ENCODE results near the gene TAS2R41.
"Not testable (repeated sequence)": the region's sequence is repeated elsewhere in the genome, so short reads cannot be mapped to it uniquely, and the experiment has no call there.

Gene TAS2R41

DNA sequence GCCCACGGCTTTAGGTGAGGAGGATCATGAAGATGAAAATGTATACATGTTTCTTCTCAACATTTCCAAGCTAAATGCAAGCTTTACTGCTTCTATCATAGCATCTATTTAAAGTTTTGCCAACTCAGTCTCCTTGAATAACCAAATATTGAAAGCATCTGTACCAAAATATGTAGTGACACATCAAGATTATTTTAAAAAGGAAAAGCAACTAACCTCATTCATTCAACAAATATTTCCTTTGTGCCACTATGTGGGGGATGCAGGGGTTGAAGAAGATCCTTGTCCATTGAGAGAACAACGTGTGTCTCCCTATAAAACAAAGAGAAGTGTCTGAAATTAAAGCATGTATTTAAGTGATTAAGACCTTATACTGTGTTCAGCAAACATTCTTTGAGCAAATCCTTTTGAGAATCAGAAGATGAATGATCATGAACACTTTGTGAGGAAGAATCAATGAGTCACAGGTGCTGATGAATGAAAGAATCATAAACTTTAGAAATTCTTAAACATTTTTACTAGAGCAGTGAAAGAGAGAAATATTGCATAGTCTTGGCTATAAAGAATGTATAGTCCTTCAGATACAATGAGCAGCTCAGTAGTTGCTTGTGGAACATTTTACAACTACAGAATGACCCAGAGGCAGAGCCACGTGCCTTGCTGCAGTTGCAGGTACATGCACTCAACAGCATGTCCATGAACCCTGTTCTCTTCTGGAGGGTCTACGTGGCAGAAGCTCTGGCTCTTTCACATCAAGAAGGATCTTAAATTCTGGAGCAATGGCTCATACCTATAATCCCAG is 20.5 kb upstream of the TAS2R41 start:
- Histone ChIP-seq H3K27me3 (ENCODE audit: control insufficient read depth, insufficient read depth, low read length) (no peaks in the 10 kb centered on the region), H3K9ac (ENCODE audit: low read depth, low read length) (no peak overlapping the region), H3K36me3 (ENCODE audit: control insufficient read depth, insufficient read depth, low read length) (no peaks in the 10 kb centered on the region), H3K4me1 (ENCODE audit: control insufficient read depth, insufficient read depth, low read length) (no peaks in the 10 kb centered on the region), H3K9me3 (ENCODE audit: control insufficient read depth, insufficient read depth, low read length) (peaks cover 3% of the 10 kb centered on the region; the same call in 1 of the 2 replicates), H3K4me3 (ENCODE audit: low read depth, low read length) (no peak overlapping the region), H3K27ac (ENCODE audit: low read depth, low read length) (no peak overlapping the region)

- Histone ChIP-seq H3K36me3 (ENCODE audit: control insufficient read depth, insufficient read depth, low read length) (no peaks in the 10 kb centered on the region), H3K4me3 (ENCODE audit: low read depth, low read length) (no peak overlapping the region), H3K9me3 (ENCODE audit: control insufficient read depth, insufficient read depth, low read length) (peaks cover 6% of the 10 kb centered on the region; the same call in 1 of the 2 replicates), H3K27ac (ENCODE audit: low read depth, low read length) (no peak overlapping the region), H3K27me3 (ENCODE audit: control insufficient read depth, insufficient read depth, low read length) (no peaks in the 10 kb centered on the region), H3K9ac (ENCODE audit: low read depth, low read length) (no peak overlapping the region), H3K4me1 (ENCODE audit: control insufficient read depth, insufficient read depth, low read length) (no peaks in the 10 kb centered on the region)
These were observed 19.4 kb upstream of the TAS2R41 start for GRCh38 chr7:143458263-143458662.

DNA sequence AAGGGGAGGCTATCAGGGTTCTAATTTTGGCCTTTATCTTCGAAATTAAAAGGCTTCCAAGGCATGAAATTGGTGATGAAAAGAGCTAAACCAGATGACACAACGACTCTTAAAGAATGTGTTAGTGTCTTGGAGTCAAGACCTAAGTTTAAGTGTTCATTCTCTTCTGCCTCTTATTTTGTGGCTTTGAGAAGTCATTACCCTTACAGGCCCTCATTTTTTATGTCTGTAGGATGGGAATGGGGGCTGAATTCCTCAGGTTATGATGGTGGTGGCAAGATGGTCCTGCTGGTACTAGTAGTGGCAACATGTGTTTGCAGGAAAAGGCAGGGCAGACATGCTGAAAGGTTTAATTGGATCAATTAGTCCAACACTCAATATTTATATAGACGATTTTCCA is 19.0 kb upstream of the TAS2R41 start:
- no peak overlapping the region for H3K27ac ChIP-seq (ENCODE audit: low read depth, low read length)
- no peaks in the 10 kb centered on the region for H3K4me1 ChIP-seq (ENCODE audit: control insufficient read depth, insufficient read depth, low read length)
- H3K4me3 ChIP-seq (ENCODE audit: low read depth, low read length): no peak overlapping the region
- no peak overlapping the region for H3K9ac ChIP-seq (ENCODE audit: low read depth, low read length)
- H3K27me3 ChIP-seq (ENCODE audit: control insufficient read depth, insufficient read depth, low read length): no peaks in the 10 kb centered on the region
- peaks cover 6% of the 10 kb centered on the region; the same call in 1 of the 2 replicates for H3K9me3 ChIP-seq (ENCODE audit: control insufficient read depth, insufficient read depth, low read length)
- H3K36me3 ChIP-seq (ENCODE audit: control insufficient read depth, insufficient read depth, low read length): no peaks in the 10 kb centered on the region

GRCh38 chr7:143459359-143459758 is 18.3 kb upstream of the TAS2R41 start:
- Histone ChIP-seq H3K27ac (ENCODE audit: low read depth, low read length) (no peak overlapping the region), H3K36me3 (ENCODE audit: control insufficient read depth, insufficient read depth, low read length) (no peaks in the 10 kb centered on the region), H3K9me3 (ENCODE audit: control insufficient read depth, insufficient read depth, low read length) (peaks cover 6% of the 10 kb centered on the region; the same call in 1 of the 2 replicates), H3K27me3 (ENCODE audit: control insufficient read depth, insufficient read depth, low read length) (no peaks in the 10 kb centered on the region), H3K9ac (ENCODE audit: low read depth, low read length) (no peak overlapping the region), H3K4me3 (ENCODE audit: low read depth, low read length) (no peak overlapping the region), H3K4me1 (ENCODE audit: control insufficient read depth, insufficient read depth, low read length) (no peaks in the 10 kb centered on the region)

GRCh38 chr7:143460271-143460979 is 17.2 kb upstream of the TAS2R41 start:
- H3K9me3 ChIP-seq (ENCODE audit: control insufficient read depth, insufficient read depth, low read length): peaks cover 6% of the 10 kb centered on the region; the same call in 1 of the 2 replicates
- H3K36me3 ChIP-seq (ENCODE audit: control insufficient read depth, insufficient read depth, low read length): no peaks in the 10 kb centered on the region
- no peak overlapping the region for H3K4me3 ChIP-seq (ENCODE audit: low read depth, low read length)
- no peaks in the 10 kb centered on the region for H3K27me3 ChIP-seq (ENCODE audit: control insufficient read depth, insufficient read depth, low read length)
- no peak overlapping the region for H3K9ac ChIP-seq (ENCODE audit: low read depth, low read length)
- H3K4me1 ChIP-seq (ENCODE audit: control insufficient read depth, insufficient read depth, low read length): no peaks in the 10 kb centered on the region
- H3K27ac ChIP-seq (ENCODE audit: low read depth, low read length): no peak overlapping the region

GRCh38 chr7:143462045-143462444 is 15.6 kb upstream of the TAS2R41 start:
- H3K4me1 ChIP-seq (ENCODE audit: control insufficient read depth, insufficient read depth, low read length): no peaks in the 10 kb centered on the region
- no peaks in the 10 kb centered on the region for H3K36me3 ChIP-seq (ENCODE audit: control insufficient read depth, insufficient read depth, low read length)
- H3K9ac ChIP-seq (ENCODE audit: low read depth, low read length): no peak overlapping the region
- no peak overlapping the region for H3K4me3 ChIP-seq (ENCODE audit: low read depth, low read length)
- no peaks in the 10 kb centered on the region for H3K27me3 ChIP-seq (ENCODE audit: control insufficient read depth, insufficient read depth, low read length)
- peaks cover 6% of the 10 kb centered on the region; the same call in 1 of the 2 replicates for H3K9me3 ChIP-seq (ENCODE audit: control insufficient read depth, insufficient read depth, low read length)
- no peak overlapping the region for H3K27ac ChIP-seq (ENCODE audit: low read depth, low read length)

DNA sequence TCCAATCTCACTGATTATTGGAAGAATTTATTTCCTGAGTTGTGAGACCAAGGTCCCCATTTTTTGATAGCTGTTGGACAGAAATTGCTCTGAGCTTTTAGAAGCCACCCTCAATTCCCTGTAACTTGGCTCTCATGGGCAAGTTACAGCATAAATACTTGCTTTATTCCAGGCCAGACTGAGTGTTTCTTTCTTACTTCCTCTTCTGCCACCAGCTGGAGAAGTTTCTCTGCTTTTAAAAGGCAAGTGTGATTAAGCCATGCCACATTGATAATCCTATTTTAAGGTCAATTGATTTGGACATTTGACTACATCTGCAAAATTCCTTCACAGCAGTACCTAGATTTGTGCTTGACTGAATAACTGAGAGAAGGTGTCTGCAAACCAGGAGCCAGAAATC is 14.1 kb upstream of the TAS2R41 start:
- H3K27ac ChIP-seq (ENCODE audit: low read depth, low read length): no peak overlapping the region
- H3K27me3 ChIP-seq (ENCODE audit: control insufficient read depth, insufficient read depth, low read length): no peaks in the 10 kb centered on the region
- peaks cover 6% of the 10 kb centered on the region; the same call in 1 of the 2 replicates for H3K9me3 ChIP-seq (ENCODE audit: control insufficient read depth, insufficient read depth, low read length)
- H3K9ac ChIP-seq (ENCODE audit: low read depth, low read length): no peak overlapping the region
- 0 out of 2 replicates have a peak, but pooled peaks cover 4% of the 10 kb centered on the region for H3K4me1 ChIP-seq (ENCODE audit: control insufficient read depth, insufficient read depth, low read length)
- no peaks in the 10 kb centered on the region for H3K36me3 ChIP-seq (ENCODE audit: control insufficient read depth, insufficient read depth, low read length)
- no peak overlapping the region for H3K4me3 ChIP-seq (ENCODE audit: low read depth, low read length)

GRCh38 chr7:143463957-143464356 is 13.7 kb upstream of the TAS2R41 start:
- no peak overlapping the region for H3K4me3 ChIP-seq (ENCODE audit: low read depth, low read length)
- H3K27ac ChIP-seq (ENCODE audit: low read depth, low read length): no peak overlapping the region

GRCh38 chr7:143467724-143468123 is 9.9 kb upstream of the TAS2R41 start:
- no peaks in the 10 kb centered on the region for H3K9me3 ChIP-seq (ENCODE audit: control insufficient read depth, insufficient read depth, low read length)
- H3K27ac ChIP-seq (ENCODE audit: low read depth, low read length): no peak overlapping the region
- H3K4me1 ChIP-seq (ENCODE audit: control insufficient read depth, insufficient read depth, low read length): 0 out of 2 replicates have a peak, but pooled peaks cover 4% of the 10 kb centered on the region
- no peak overlapping the region for H3K9ac ChIP-seq (ENCODE audit: low read depth, low read length)
- no peaks in the 10 kb centered on the region for H3K27me3 ChIP-seq (ENCODE audit: control insufficient read depth, insufficient read depth, low read length)
- H3K36me3 ChIP-seq (ENCODE audit: control insufficient read depth, insufficient read depth, low read length): no peaks in the 10 kb centered on the region
- no peak overlapping the region for H3K4me3 ChIP-seq (ENCODE audit: low read depth, low read length)

More at GRCh38 chr7:143463957-143464356, 13.7 kb upstream of the TAS2R41 start:
- H3K36me3 ChIP-seq (ENCODE audit: control insufficient read depth, insufficient read depth, low read length): no peaks in the 10 kb centered on the region
- peaks cover 6% of the 10 kb centered on the region; the same call in 1 of the 2 replicates for H3K9me3 ChIP-seq (ENCODE audit: control insufficient read depth, insufficient read depth, low read length)
- no peak overlapping the region for H3K9ac ChIP-seq (ENCODE audit: low read depth, low read length)
- no peaks in the 10 kb centered on the region for H3K27me3 ChIP-seq (ENCODE audit: control insufficient read depth, insufficient read depth, low read length)
- 0 out of 2 replicates have a peak, but pooled peaks cover 4% of the 10 kb centered on the region for H3K4me1 ChIP-seq (ENCODE audit: control insufficient read depth, insufficient read depth, low read length)

GRCh38 chr7:143472071-143472689 is 5.5 kb upstream of the TAS2R41 start:
- H3K9ac ChIP-seq (ENCODE audit: low read depth, low read length); H3K36me3 ChIP-seq (ENCODE audit: control insufficient read depth, insufficient read depth, low read length); H3K9me3 ChIP-seq (ENCODE audit: control insufficient read depth, insufficient read depth, low read length); H3K27me3 ChIP-seq (ENCODE audit: control insufficient read depth, insufficient read depth, low read length); H3K4me1 ChIP-seq (ENCODE audit: control insufficient read depth, insufficient read depth, low read length); H3K4me3 ChIP-seq (ENCODE audit: low read depth, low read length): not testable (repeated sequence)
- H3K27ac ChIP-seq (ENCODE audit: low read depth, low read length): peak overlapping the region; percentile 53
